ENCODE measurements around the gene CD300LG. TPM values are rescaled to one million over a fixed set of nuclear protein-coding genes. Genes with fewer than 3 reads are reported as not detected.

The CD300LG gene
- total RNA-seq, 4 donors from 2014 or later = 4.0 to 12.9 (median 8.1) TPM

DNA sequence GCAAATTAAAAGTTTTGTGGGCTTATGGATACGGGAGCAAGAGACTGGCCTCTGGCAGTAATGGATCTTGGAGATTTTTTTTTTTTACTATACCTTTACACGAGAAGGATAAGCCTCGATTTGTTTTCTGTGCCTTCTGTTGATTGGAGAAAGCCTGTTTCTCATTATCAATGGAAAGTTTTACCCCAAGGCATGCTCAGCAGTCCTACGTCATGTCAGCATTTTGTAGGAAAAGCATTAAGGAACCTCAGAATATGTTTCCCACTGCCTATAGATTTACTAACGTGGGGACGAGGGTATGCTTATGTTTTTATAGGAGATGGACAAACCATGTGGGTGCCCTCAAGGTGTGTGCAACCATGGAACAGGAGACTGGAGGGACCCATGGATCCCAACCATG lies 26.8 kb downstream of the CD300LG start:
- 61 to 66% methylated on average over 6 of the region's 6 CpGs for WGBS, 2 donors
- Histone ChIP-seq H3K9me3 (no peaks in the 10 kb centered on the region), H3K27ac (no peak overlapping the region), H3K4me1 (no peaks in the 10 kb centered on the region), H3K27me3 (peaks cover 0 to 3% of the 10 kb centered on the region in 2 donors), H3K4me3 (no peak overlapping the region), H3K36me3 (no peaks in the 10 kb centered on the region)
- TF ChIP-seq EP300 (IDR thresholded peaks at IDR 0.05) (no peak), CTCF (IDR thresholded peaks at IDR 0.05) (no peak), POLR2A (IDR thresholded peaks at IDR 0.05) (no peak)
- DNase-seq (ENCODE audit: low spot score in 2 of 2) = no peak

- no peaks in the 10 kb centered on the region for H3K9me3 ChIP-seq
- peaks cover 0 to 3% of the 10 kb centered on the region in 2 donors for H3K27me3 ChIP-seq
- WGBS, 2 donors = 71 to 74% methylated on average over 3 of the region's 3 CpGs
- no peak overlapping the region for H3K4me3 ChIP-seq
- no peak for TF ChIP-seq EP300 (IDR thresholded peaks at IDR 0.05)
- TF ChIP-seq POLR2A (IDR thresholded peaks at IDR 0.05) = no peak
- no peak for TF ChIP-seq CTCF (IDR thresholded peaks at IDR 0.05)
- no peaks in the 10 kb centered on the region for H3K36me3 ChIP-seq
- no peaks in the 10 kb centered on the region for H3K4me1 ChIP-seq
- no peak overlapping the region for H3K27ac ChIP-seq
- DNase-seq (ENCODE audit: low spot score in 2 of 2) = no peak
These were observed 27.3 kb downstream of the CD300LG start for GRCh38 chr17:43874293-43874692.

DNA sequence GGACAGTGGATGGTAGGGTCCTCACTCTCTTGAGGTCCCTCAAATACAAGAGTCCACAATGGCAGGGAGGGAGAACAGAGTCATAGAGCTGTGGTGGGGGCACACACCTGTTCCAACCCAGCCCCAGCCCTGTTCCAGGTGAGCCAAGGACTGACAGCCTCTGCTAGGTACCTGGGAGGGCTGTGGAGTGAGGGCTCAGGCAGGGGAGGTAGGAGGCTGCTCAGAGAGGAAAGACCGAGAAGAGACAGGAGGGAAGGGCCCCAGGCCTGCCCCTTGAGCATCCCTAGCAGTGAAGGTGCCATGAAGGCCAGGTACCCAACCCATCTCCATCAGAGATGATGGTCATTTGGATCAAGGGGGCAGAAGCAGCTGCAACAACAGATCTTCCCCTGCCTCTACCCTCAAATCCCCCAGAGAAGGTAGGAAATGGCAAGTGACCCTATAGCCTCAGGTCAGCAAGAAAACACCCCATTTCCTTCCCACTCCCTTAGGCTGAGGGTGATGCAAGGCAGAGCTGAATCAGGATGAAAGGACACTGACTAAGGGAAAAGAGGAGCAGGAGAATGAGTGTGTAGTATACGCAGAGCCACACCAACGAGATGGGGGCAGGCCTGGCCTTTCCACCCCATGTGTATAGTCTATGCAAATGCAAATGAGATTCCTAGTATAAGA lies 28.6 kb downstream of the CD300LG start:
- Histone ChIP-seq H3K27me3 (peaks cover 0 to under 1% of the 10 kb centered on the region in 2 donors), H3K9me3 (no peaks in the 10 kb centered on the region)
- DNase-seq (ENCODE audit: low spot score in 2 of 2) = no peak

DNA sequence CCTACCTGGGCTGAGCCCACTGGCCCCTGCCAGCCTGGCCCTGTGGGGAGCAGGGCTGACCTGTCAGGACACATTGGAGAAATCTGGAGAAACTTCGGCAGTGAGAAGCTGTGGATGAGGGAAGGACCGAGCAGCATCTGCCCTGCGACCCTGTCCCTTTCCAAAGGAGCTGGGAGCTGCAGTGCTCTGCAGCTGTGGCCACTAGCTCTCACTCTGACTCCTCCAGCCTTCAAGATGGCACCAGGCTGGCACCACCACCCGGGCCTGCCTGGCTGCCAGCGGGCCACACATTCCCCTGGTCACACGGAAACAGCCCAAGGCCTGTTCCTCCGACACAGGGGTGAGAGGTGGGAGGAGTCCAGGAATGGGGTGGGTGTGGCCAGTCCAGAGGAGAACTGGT lies 30.1 kb downstream of the CD300LG start:
- DNase-seq (ENCODE audit: low spot score in 2 of 2) = no peak
- no peak overlapping the region for H3K27ac ChIP-seq
- no peaks in the 10 kb centered on the region for H3K9me3 ChIP-seq
- 65 to 69% methylated on average over 4 to 7 of the region's 7 CpGs for WGBS, 2 donors
- TF ChIP-seq EP300 (IDR thresholded peaks at IDR 0.05) (no peak), CTCF (IDR thresholded peaks at IDR 0.05) (no peak), POLR2A (IDR thresholded peaks at IDR 0.05) (no peak)
- no peak overlapping the region for H3K4me3 ChIP-seq
- H3K27me3 ChIP-seq = no peaks in the 10 kb centered on the region
- peaks cover 0 to 12% (median 0%) of the 10 kb centered on the region in 3 donors for H3K36me3 ChIP-seq
- no peaks in the 10 kb centered on the region for H3K4me1 ChIP-seq

More for the DNA sequence above, 28.6 kb downstream of the CD300LG start:
- WGBS, 2 donors = 85 to 89% methylated on average over 3 of the region's 3 CpGs
- Histone ChIP-seq H3K4me3 (no peak overlapping the region), H3K27ac (no peak overlapping the region), H3K36me3 (no peaks in the 10 kb centered on the region), H3K4me1 (no peaks in the 10 kb centered on the region)
- TF ChIP-seq EP300 (IDR thresholded peaks at IDR 0.05) (no peak), CTCF (IDR thresholded peaks at IDR 0.05) (no peak), POLR2A (IDR thresholded peaks at IDR 0.05) (no peak)

GRCh38 chr17:43877451-43878155 lies 30.6 kb downstream of the CD300LG start:
- no peaks in the 10 kb centered on the region for H3K27me3 ChIP-seq
- no peak for DNase-seq (ENCODE audit: low spot score in 2 of 2)
- no peak for TF ChIP-seq EP300 (IDR thresholded peaks at IDR 0.05)
- no peak for TF ChIP-seq CTCF (IDR thresholded peaks at IDR 0.05)
- TF ChIP-seq POLR2A (IDR thresholded peaks at IDR 0.05) = no peak
- 98 to 100% methylated on average over 4 to 10 of the region's 10 CpGs for WGBS, 2 donors
- H3K4me3 ChIP-seq = no peak overlapping the region
- no peak overlapping the region for H3K27ac ChIP-seq
- no peaks in the 10 kb centered on the region for H3K9me3 ChIP-seq
- H3K4me1 ChIP-seq = no peaks in the 10 kb centered on the region
- H3K36me3 ChIP-seq = peaks cover 0 to 17% (median 0%) of the 10 kb centered on the region in 3 donors
